ENCODE data around the gene SPSB4. TPM values are rescaled to one million over a fixed set of nuclear protein-coding genes. Genes with fewer than 3 reads are reported as not detected.

SPSB4 gene
- total RNA-seq, 2 donors from 2014 or later, result 7.5 to 8.2 TPM

GRCh38 chr3:141095546-141095937, 44.4 kb downstream of the SPSB4 start:
- Histone ChIP-seq H3K27ac (ENCODE audit: low read depth, low read length) (peak overlapping the region; percentile 100), H3K4me3 (ENCODE audit: low read length) (no peak overlapping the region), H3K9me3 (ENCODE audit: control insufficient read depth, low read length) (peaks cover 22% of the 10 kb centered on the region), H3K36me3 (ENCODE audit: control insufficient read depth, insufficient read depth, low read length) (no peaks in the 10 kb centered on the region), H3K9ac (ENCODE audit: extremely low read depth, low read length, poor library complexity, severe bottlenecking) (no peak overlapping the region), H3K4me1 (ENCODE audit: control insufficient read depth, insufficient read depth, low read length) (peaks cover 5% of the 10 kb centered on the region), H3K27me3 (ENCODE audit: control insufficient read depth, insufficient read depth, low read length, poor library complexity, severe bottlenecking) (no peaks in the 10 kb centered on the region)
- Mint-ChIP-seq H3K27ac (no peak overlapping the region), H3K4me3 (no peak overlapping the region), H3K9me3 (peaks cover 16% of the 10 kb centered on the region), H3K27me3 (ENCODE audit: insufficient read depth) (no peaks in the 10 kb centered on the region), H3K36me3 (ENCODE audit: low read depth) (peaks cover 5% of the 10 kb centered on the region), H3K4me1 (peaks cover 21% of the 10 kb centered on the region)
- WGBS, 2 experiments (ENCODE audit: insufficient coverage in 1 of 2, insufficient read length in 1 of 2), result 92 to 100% methylated on average over 1 of the region's 1 CpG
- peak; percentile 21 for DNase-seq
- TF ChIP-seq, protein P1, sequence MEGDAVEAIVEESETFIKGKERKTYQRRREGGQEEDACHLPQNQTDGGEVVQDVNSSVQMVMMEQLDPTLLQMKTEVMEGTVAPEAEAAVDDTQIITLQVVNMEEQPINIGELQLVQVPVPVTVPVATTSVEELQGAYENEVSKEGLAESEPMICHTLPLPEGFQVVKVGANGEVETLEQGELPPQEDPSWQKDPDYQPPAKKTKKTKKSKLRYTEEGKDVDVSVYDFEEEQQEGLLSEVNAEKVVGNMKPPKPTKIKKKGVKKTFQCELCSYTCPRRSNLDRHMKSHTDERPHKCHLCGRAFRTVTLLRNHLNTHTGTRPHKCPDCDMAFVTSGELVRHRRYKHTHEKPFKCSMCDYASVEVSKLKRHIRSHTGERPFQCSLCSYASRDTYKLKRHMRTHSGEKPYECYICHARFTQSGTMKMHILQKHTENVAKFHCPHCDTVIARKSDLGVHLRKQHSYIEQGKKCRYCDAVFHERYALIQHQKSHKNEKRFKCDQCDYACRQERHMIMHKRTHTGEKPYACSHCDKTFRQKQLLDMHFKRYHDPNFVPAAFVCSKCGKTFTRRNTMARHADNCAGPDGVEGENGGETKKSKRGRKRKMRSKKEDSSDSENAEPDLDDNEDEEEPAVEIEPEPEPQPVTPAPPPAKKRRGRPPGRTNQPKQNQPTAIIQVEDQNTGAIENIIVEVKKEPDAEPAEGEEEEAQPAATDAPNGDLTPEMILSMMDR (conservative IDR thresholded peaks at IDR 0.05), result no peak

DNA sequence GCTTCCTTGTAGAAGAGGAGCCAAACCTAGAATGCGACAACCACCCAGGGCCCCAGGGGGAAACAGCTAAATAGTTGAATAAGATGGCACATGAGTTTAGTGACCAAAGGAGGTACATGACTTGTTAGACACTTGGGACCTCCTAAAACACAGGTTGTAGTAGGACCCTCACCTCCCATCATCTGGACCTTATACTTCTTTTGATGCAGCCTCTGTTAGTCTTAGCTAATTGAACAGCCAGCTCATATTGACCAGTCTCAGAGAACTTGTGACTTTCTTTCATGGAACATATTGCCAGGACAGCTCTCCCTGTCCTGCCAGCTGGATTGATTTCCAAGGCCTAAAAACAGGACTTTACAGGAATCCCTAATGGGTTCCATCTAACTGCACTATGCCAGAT, 45.0 kb downstream of the SPSB4 start:
- TF ChIP-seq, protein P1 (conservative IDR thresholded peaks at IDR 0.05), result no peak
- Histone ChIP-seq H3K27ac (ENCODE audit: low read depth, low read length) (peak overlapping the region; percentile 100), H3K4me1 (ENCODE audit: control insufficient read depth, insufficient read depth, low read length) (peaks cover 5% of the 10 kb centered on the region), H3K36me3 (ENCODE audit: control insufficient read depth, insufficient read depth, low read length) (no peaks in the 10 kb centered on the region), H3K4me3 (ENCODE audit: low read length) (no peak overlapping the region), H3K9ac (ENCODE audit: extremely low read depth, low read length, poor library complexity, severe bottlenecking) (no peak overlapping the region), H3K27me3 (ENCODE audit: control insufficient read depth, insufficient read depth, low read length, poor library complexity, severe bottlenecking) (no peaks in the 10 kb centered on the region), H3K9me3 (ENCODE audit: control insufficient read depth, low read length) (peaks cover 24% of the 10 kb centered on the region)
- Mint-ChIP-seq H3K36me3 (ENCODE audit: low read depth) (peaks cover 5% of the 10 kb centered on the region), H3K9me3 (peaks cover 16% of the 10 kb centered on the region), H3K4me3 (no peak overlapping the region), H3K4me1 (peaks cover 21% of the 10 kb centered on the region), H3K27me3 (ENCODE audit: insufficient read depth) (no peaks in the 10 kb centered on the region), H3K27ac (no peak overlapping the region)
- 95 to 100% methylated on average over 1 of the region's 1 CpG for WGBS, 2 experiments (ENCODE audit: insufficient coverage in 1 of 2, insufficient read length in 1 of 2)
- DNase-seq, result peak; percentile 17

GRCh38 chr3:141096981-141097380, 45.8 kb downstream of the SPSB4 start:
- no peaks in the 10 kb centered on the region for H3K27me3 Mint-ChIP-seq (ENCODE audit: insufficient read depth)
- Histone ChIP-seq H3K4me3 (ENCODE audit: low read length) (no peak overlapping the region), H3K9ac (ENCODE audit: extremely low read depth, low read length, poor library complexity, severe bottlenecking) (no peak overlapping the region), H3K27ac (ENCODE audit: low read depth, low read length) (no peak overlapping the region), H3K27me3 (ENCODE audit: control insufficient read depth, insufficient read depth, low read length, poor library complexity, severe bottlenecking) (no peaks in the 10 kb centered on the region), H3K36me3 (ENCODE audit: control insufficient read depth, insufficient read depth, low read length) (no peaks in the 10 kb centered on the region), H3K4me1 (ENCODE audit: control insufficient read depth, insufficient read depth, low read length) (peaks cover 5% of the 10 kb centered on the region), H3K9me3 (ENCODE audit: control insufficient read depth, low read length) (peaks cover 26% of the 10 kb centered on the region)
- TF ChIP-seq, protein P1 (conservative IDR thresholded peaks at IDR 0.05), result no peak
- H3K4me3 Mint-ChIP-seq, result no peak overlapping the region
- no peak overlapping the region for H3K27ac Mint-ChIP-seq
- peaks cover 14% of the 10 kb centered on the region for H3K4me1 Mint-ChIP-seq
- peak; percentile 9 for DNase-seq
- peaks cover 5% of the 10 kb centered on the region for H3K36me3 Mint-ChIP-seq (ENCODE audit: low read depth)
- WGBS, 2 experiments (ENCODE audit: insufficient coverage in 1 of 2, insufficient read length in 1 of 2), result 87 to 93% methylated on average over 3 of the region's 3 CpGs
- peaks cover 16% of the 10 kb centered on the region for H3K9me3 Mint-ChIP-seq
